HUDEP-2 (cell line): ENCODE data around the gene SLC5A3.

Experiments
- DNase-seq, 76 experiments: peaks; one replicate each; lab custom pipeline; 2025; ENCODE audit not compliant: unreplicated experiment in 76 of 76; lab: John Stamatoyannopoulos, UW

SLC5A3 gene

GRCh38 chr21:34073032-34073748 is at the start of gene SLC5A3, which contains the start of gene MRPS6:
Gene SLC5A3, plus strand, starts transcription at chr21:34073578. Its CDS starts 21,621 bp downstream, at chr21:34095199.
Gene MRPS6, plus strand, starts transcription at chr21:34073578. Its CDS starts 123 bp downstream, at chr21:34073701.
- peak in 74 of 76 experiments; percentile 20 to 94 (median 73) for DNase-seq

- DNase-seq: no peak
Observed at GRCh38 chr21:34023691-34024373, 49.5 kb upstream of the SLC5A3 start.

GRCh38 chr21:34024374-34024693 is 49.0 kb upstream of the SLC5A3 start:
- no peak for DNase-seq

- DNase-seq: peak in 2 of 76 experiments; percentile 15 to 17
Observed at GRCh38 chr21:34027721-34028461, 45.5 kb upstream of the SLC5A3 start.

GRCh38 chr21:34029743-34030528 is 43.4 kb upstream of the SLC5A3 start:
- DNase-seq: peak in 4 of 76 experiments; percentile 5 to 20 (median 14)

GRCh38 chr21:34031835-34032370 is 41.5 kb upstream of the SLC5A3 start:
- no peak for DNase-seq

- no peak for DNase-seq
Observed at GRCh38 chr21:34034369-34035014, 38.9 kb upstream of the SLC5A3 start.

GRCh38 chr21:34035619-34036354 is 37.6 kb upstream of the SLC5A3 start:
- DNase-seq: no peak

GRCh38 chr21:34037009-34037795 is 36.2 kb upstream of the SLC5A3 start:
- no peak for DNase-seq

- DNase-seq: no peak
Observed at GRCh38 chr21:34039678-34040382, 33.5 kb upstream of the SLC5A3 start.

- DNase-seq: no peak
Observed at GRCh38 chr21:34042735-34043134, 30.6 kb upstream of the SLC5A3 start.

- DNase-seq: no peak
Observed at GRCh38 chr21:34043333-34043732, 30.0 kb upstream of the SLC5A3 start.

GRCh38 chr21:34046917-34047316 is 26.5 kb upstream of the SLC5A3 start:
- DNase-seq: no peak

GRCh38 chr21:34047835-34048234 is 25.5 kb upstream of the SLC5A3 start:
- DNase-seq: no peak

GRCh38 chr21:34052171-34052570 is 21.2 kb upstream of the SLC5A3 start:
- DNase-seq: no peak

- DNase-seq: no peak
Observed at GRCh38 chr21:34054259-34054658, 19.1 kb upstream of the SLC5A3 start.

GRCh38 chr21:34055615-34056014 is 17.8 kb upstream of the SLC5A3 start:
- no peak for DNase-seq

GRCh38 chr21:34061983-34062382 is 11.4 kb upstream of the SLC5A3 start:
- DNase-seq: peak in 2 of 76 experiments; percentile 12 to 19
